GM12878 (cell line): ENCODE results near the gene DESI1. TPM values are rescaled to one million over a fixed set of nuclear protein-coding genes. Genes with fewer than 3 reads are reported as not detected.
A peak's percentile ranks its signal among the peaks of the same experiment; 100 is the strongest.

Experiments used
- BCL11A ChIP-seq: IDR thresholded peaks from 2 replicates; pipeline ENCODE4 v1.6.1; 2011; ENCODE audit warnings: low read depth, low read length
- BCL3 ChIP-seq: IDR thresholded peaks from 2 replicates; pipeline ENCODE4 v1.6.1; 2011; ENCODE audit warnings: borderline replicate concordance, low read depth, mild to moderate bottlenecking, moderate library complexity, low read length; ENCODE audit not compliant: insufficient read depth, poor library complexity, severe bottlenecking
- CREM ChIP-seq: IDR thresholded peaks from 2 replicates; pipeline ENCODE4 v1.6.1; 2014; ENCODE audit warnings: antibody characterized with exemption, low read depth
- EP300 ChIP-seq, 2 experiments: fragments of 150-350 bp in 1 of 2; IDR thresholded peaks; 2 replicates each; pipeline ENCODE4 v1.6.1; 2011 to 2012; ENCODE audit warnings: low read depth in 2 of 2, low read length in 2 of 2, borderline replicate concordance in 1 of 2, improper control_type of control experiment in 1 of 2, inconsistent platforms in 1 of 2; ENCODE audit not compliant: control insufficient read depth in 1 of 2
- FOXM1 ChIP-seq: IDR thresholded peaks from 2 replicates; pipeline ENCODE4 v1.6.1; 2012; ENCODE audit warnings: low read depth, mild to moderate bottlenecking, inconsistent platforms, low read length, moderate library complexity
- IKZF1 ChIP-seq: fragments of 450-650 bp; conservative IDR thresholded peaks from 2 replicates; pipeline ENCODE4 v1.6.1; 2017; ENCODE audit warnings: antibody characterized with exemption, mild to moderate bottlenecking
- JUND ChIP-seq: IDR thresholded peaks from 2 replicates; pipeline ENCODE4 v1.6.1; 2012; ENCODE audit warnings: low read depth, mild to moderate bottlenecking, low read length, improper control_type of control experiment, moderate library complexity
- MEF2B ChIP-seq: fragments of 450-650 bp; IDR thresholded peaks from 2 replicates; pipeline ENCODE4 v1.6.1; 2018; ENCODE audit warnings: mild to moderate bottlenecking, moderate library complexity; ENCODE audit not compliant: partially characterized antibody, poor library complexity, severe bottlenecking
- MTA3 ChIP-seq: IDR thresholded peaks from 2 replicates; pipeline ENCODE4 v1.6.1; 2012; ENCODE audit warnings: low read length, inconsistent platforms, borderline replicate concordance
- MYB ChIP-seq: fragments of 150-350 bp; IDR thresholded peaks from 2 replicates; pipeline ENCODE4 v1.6.1; 2014; ENCODE audit warnings: mild to moderate bottlenecking, low read depth, low read length, borderline replicate concordance
- NBN ChIP-seq: fragments of 450-650 bp; IDR thresholded peaks from 2 replicates; pipeline ENCODE4 v1.6.1; 2016
- NR2F1 ChIP-seq: fragments of 450-650 bp; conservative IDR thresholded peaks from 2 replicates; pipeline ENCODE4 v1.6.1; 2017; ENCODE audit warnings: mild to moderate bottlenecking
- PAX5 ChIP-seq: IDR thresholded peaks from 2 replicates; pipeline ENCODE4 v1.6.1; 2011; ENCODE audit warnings: low read depth, low read length, borderline replicate concordance
- PML ChIP-seq: IDR thresholded peaks from 2 replicates; pipeline ENCODE4 v1.6.1; 2012; ENCODE audit warnings: low read length, inconsistent platforms
- RB1 ChIP-seq: fragments of 450-650 bp; formaldehyde crosslinking; IDR thresholded peaks from 2 replicates; pipeline ENCODE4 v1.6.1; 2017; ENCODE audit warnings: mild to moderate bottlenecking, borderline replicate concordance
- RFX5 ChIP-seq: IDR thresholded peaks from 2 replicates; pipeline ENCODE4 v1.6.1; 2011; ENCODE audit warnings: low read depth, low read length, improper control_type of control experiment
- RUNX3 ChIP-seq: IDR thresholded peaks from 2 replicates; pipeline ENCODE4 v1.6.1; 2012; ENCODE audit warnings: low read length, inconsistent platforms
- SMARCA5 ChIP-seq: fragments of 450-650 bp; IDR thresholded peaks from 2 replicates; pipeline ENCODE4 v1.6.1; 2017; ENCODE audit warnings: mild to moderate bottlenecking
- SRF ChIP-seq, 2 experiments: IDR thresholded peaks; 2 replicates each; pipeline ENCODE4 v1.6.1; 2011; ENCODE audit warnings: low read depth in 2 of 2, low read length in 2 of 2, mild to moderate bottlenecking in 1 of 2, moderate library complexity in 1 of 2
- TARDBP ChIP-seq: IDR thresholded peaks from 2 replicates; pipeline ENCODE4 v1.6.1; 2016; ENCODE audit warnings: borderline replicate concordance
- TBL1XR1 ChIP-seq: IDR thresholded peaks from 2 replicates; pipeline ENCODE4 v1.6.1; 2012; ENCODE audit warnings: low read depth, low read length, improper control_type of control experiment
- TCF7 ChIP-seq: IDR thresholded peaks from 2 replicates; pipeline ENCODE4 v1.6.1; 2014; ENCODE audit warnings: antibody characterized with exemption, borderline replicate concordance
- USF2 ChIP-seq: IDR thresholded peaks from 2 replicates; pipeline ENCODE4 v1.6.1; 2011; ENCODE audit warnings: low read depth, low read length, improper control_type of control experiment, borderline replicate concordance
- ZBED1 ChIP-seq: IDR thresholded peaks from 2 replicates; pipeline ENCODE4 v1.6.1; 2016; ENCODE audit warnings: borderline replicate concordance
- ZNF384 ChIP-seq: IDR thresholded peaks from 2 replicates; pipeline ENCODE4 v1.6.1; 2012; ENCODE audit warnings: low read depth, mild to moderate bottlenecking, low read length, improper control_type of control experiment, borderline replicate concordance
- polyA plus RNA-seq, 11 experiments: library from polyadenylated mRNA; depleted of rRNA in 4 of 11; unstranded in 6 of 11; stranded (reverse) in 5 of 11; fragments of >200 nt; fragmentation: Nextera tagmentation in 4 of 11; fragmentation: Illumina TruSeq in 1 of 11; extraction: Ambion mirVana in 4 of 11; extraction: Trizol in 1 of 11; gene quantifications; 1 replicate in 1 of 11; 2 replicates in 10 of 11; pipeline versions ENCODE4 v1.2.1 to v1.2.3, GENCODE V29; 2011 to 2016; ENCODE audit warnings: inconsistent platforms in 2 of 11, missing spikeins in 2 of 11, low read depth in 1 of 11
- total RNA-seq, 4 experiments: library from RNA; depleted of rRNA in 3 of 4; stranded (reverse); fragments of >200 nt in 3 of 4; fragmentation: Illumina TruSeq in 1 of 4; extraction: Trizol in 1 of 4; gene quantifications; 2 replicates each; pipeline versions ENCODE4 v1.2.1 to v1.2.3, GENCODE V29; 2013 to 2021
- TF ChIP-seq, protein P1 (sequence below): fragments of 450-650 bp; IDR thresholded peaks from 2 replicates; pipeline ENCODE4 v1.6.1; 2016; ENCODE audit warnings: mild to moderate bottlenecking
- TF ChIP-seq, protein P2 (sequence below): fragments of 450-650 bp; IDR thresholded peaks from 2 replicates; pipeline ENCODE4 v1.6.1; 2016; ENCODE audit warnings: mild to moderate bottlenecking

The DESI1 gene
- total and polyA plus RNA-seq, 10 of the 15 experiments (the other 5 are each of a cell fraction or from before 2014, with no cell fraction given), result 8.0 to 76.8 (median 40.6) TPM

- TF ChIP-seq MYB (no peak), TCF7 (peak; percentile 100), CREM (peak; percentile 79), ZNF384 (peak; percentile 95), ZBED1 (peak; percentile 92), EP300 (IDR thresholded peaks at IDR 0.05; ENCODE audit: borderline replicate concordance in 1 of 2, control insufficient read depth in 1 of 2, low read depth in 2 of 2, low read length in 2 of 2) (peak in 1 of 2 experiments; percentile 79; a peak in 1 of 4 replicates), SRF (IDR thresholded peaks at IDR 0.05; ENCODE audit: low read depth in 2 of 2, low read length in 2 of 2) (0 out of 4 replicates have a peak, but pooled peaks of 1 of the 2 experiments have one; percentile 22), PML (peak; percentile 88), BCL3 (peak; percentile 100), FOXM1 (peak; percentile 77), SMARCA5 (no peak), IKZF1 (peak; percentile 68; the same call in 1 of the 2 replicates), MEF2B (peak; percentile 70), USF2 (no peak), TBL1XR1 (peak; percentile 96), NBN (peak; percentile 93), MTA3 (peak; percentile 95), PAX5 (peak; percentile 96), RFX5 (no peak), NR2F1 (peak; percentile 86), JUND (no peak), TARDBP (0 out of 2 replicates have a peak, but pooled peaks have one; percentile 34), RB1 (no peak), BCL11A (peak; percentile 78), RUNX3 (peak; percentile 99)
- TF ChIP-seq, protein P1, sequence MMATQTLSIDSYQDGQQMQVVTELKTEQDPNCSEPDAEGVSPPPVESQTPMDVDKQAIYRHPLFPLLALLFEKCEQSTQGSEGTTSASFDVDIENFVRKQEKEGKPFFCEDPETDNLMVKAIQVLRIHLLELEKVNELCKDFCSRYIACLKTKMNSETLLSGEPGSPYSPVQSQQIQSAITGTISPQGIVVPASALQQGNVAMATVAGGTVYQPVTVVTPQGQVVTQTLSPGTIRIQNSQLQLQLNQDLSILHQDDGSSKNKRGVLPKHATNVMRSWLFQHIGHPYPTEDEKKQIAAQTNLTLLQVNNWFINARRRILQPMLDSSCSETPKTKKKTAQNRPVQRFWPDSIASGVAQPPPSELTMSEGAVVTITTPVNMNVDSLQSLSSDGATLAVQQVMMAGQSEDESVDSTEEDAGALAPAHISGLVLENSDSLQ, result peak; percentile 75
- TF ChIP-seq, protein P2, sequence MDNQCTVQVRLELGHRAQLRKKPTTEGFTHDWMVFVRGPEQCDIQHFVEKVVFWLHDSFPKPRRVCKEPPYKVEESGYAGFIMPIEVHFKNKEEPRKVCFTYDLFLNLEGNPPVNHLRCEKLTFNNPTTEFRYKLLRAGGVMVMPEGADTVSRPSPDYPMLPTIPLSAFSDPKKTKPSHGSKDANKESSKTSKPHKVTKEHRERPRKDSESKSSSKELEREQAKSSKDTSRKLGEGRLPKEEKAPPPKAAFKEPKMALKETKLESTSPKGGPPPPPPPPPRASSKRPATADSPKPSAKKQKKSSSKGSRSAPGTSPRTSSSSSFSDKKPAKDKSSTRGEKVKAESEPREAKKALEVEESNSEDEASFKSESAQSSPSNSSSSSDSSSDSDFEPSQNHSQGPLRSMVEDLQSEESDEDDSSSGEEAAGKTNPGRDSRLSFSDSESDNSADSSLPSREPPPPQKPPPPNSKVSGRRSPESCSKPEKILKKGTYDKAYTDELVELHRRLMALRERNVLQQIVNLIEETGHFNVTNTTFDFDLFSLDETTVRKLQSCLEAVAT, result peak; percentile 99
Measured at GRCh38 chr22:41603873-41604332, 16.9 kb downstream of the DESI1 start (continued).
